GM10847 (cell line): ENCODE data around the gene SLC6A13.

Source experiments
- POLR2A ChIP-seq: IDR thresholded peaks from 2 replicates; pipeline ENCODE4 v1.6.1; 2011; ENCODE audit not compliant: insufficient read length; ENCODE audit errors: extremely low read depth

Gene SLC6A13

DNA sequence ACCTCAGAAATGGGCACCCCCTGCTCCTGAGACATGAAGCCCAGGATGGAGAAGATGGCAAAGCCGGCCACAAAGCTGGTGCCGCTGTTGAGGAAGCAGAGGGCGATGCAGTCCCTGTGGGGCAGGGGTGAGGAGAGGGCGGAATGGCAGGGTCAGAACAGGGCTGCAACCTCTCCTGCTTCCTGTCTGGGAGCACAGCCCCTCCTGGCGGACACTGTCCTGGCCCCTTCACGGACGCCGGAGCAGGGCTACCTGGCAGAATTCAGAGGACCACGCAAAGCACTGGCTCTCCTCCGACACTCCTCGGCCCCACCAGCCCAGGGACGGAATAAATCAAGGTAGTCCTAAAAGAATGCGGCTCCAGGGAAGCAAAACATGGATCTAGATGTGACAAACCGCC is 36.2 kb downstream of the SLC6A13 start:
- no peak for TF ChIP-seq POLR2A

DNA sequence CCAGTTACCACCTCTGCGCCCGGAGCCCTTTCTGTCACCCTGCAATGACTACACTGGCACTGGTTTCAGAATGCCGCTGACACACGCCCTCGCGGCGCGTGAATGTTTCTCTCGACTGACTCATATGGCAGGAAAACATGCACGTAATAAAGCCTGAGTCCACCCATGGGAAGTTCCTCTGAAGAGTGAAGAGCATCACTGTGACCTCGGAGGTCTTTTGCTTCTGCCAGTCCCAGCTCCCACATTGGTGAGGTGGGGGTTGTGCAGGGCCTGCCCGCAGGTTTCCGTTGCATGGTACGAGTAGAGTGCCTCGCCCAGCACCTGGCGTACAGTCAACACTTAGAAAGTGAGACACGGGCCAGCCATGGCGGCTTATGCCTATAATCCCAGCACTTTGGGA is 37.6 kb downstream of the SLC6A13 start:
- no peak for TF ChIP-seq POLR2A

- TF ChIP-seq POLR2A = no peak
These were observed 38.3 kb downstream of the SLC6A13 start for GRCh38 chr12:224330-224729.

DNA sequence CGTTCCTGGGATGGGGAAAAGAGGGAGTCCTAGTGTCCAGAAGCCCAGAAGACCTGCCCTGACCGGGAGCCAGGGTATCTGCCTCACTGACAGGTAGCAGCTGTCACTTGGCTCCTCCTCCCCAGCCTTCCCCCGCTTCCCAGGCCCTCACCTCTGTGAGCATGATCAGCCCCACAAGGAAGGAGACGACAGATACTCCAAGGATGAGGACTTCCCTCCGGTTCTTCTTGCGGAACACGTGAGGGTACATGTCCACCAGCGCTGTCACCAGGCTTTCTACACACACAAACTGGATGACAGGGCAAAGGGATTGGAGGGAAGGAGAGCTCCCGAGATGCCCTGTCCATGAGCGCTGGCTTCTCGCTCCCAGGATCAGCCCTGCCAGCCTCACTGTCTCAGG is 38.8 kb downstream of the SLC6A13 start:
- no peak for TF ChIP-seq POLR2A

- no peak for TF ChIP-seq POLR2A
These were observed 40.9 kb downstream of the SLC6A13 start for GRCh38 chr12:221736-222135.

GRCh38 chr12:220946-221550 is 41.6 kb downstream of the SLC6A13 start:
- no peak for TF ChIP-seq POLR2A

DNA sequence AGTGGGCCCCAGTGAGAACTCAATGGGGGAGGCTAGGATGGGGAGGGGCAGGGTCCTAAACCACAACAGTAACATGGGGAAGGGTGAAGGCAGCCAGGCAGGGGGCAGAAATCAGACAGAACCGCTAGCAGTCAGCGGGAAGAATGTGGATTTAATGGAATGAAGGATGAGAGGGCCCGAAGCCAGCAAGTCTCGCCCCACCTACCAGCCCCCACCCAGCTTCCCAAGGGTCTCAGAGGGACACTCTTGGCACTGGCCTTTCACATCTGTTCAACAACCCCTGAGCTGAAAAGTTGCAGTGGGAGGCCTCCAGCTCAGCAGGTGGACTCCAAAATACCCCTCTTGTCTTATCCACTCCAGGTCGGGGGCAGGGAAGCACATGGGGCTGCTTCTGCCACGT is 42.1 kb downstream of the SLC6A13 start:
- no peak for TF ChIP-seq POLR2A

- no peak for TF ChIP-seq POLR2A
These were observed 42.7 kb downstream of the SLC6A13 start for GRCh38 chr12:219891-220352.

- no peak for TF ChIP-seq POLR2A
These were observed 43.7 kb downstream of the SLC6A13 start for GRCh38 chr12:218728-219590.

GRCh38 chr12:218221-218620 is 44.4 kb downstream of the SLC6A13 start:
- no peak for TF ChIP-seq POLR2A

DNA sequence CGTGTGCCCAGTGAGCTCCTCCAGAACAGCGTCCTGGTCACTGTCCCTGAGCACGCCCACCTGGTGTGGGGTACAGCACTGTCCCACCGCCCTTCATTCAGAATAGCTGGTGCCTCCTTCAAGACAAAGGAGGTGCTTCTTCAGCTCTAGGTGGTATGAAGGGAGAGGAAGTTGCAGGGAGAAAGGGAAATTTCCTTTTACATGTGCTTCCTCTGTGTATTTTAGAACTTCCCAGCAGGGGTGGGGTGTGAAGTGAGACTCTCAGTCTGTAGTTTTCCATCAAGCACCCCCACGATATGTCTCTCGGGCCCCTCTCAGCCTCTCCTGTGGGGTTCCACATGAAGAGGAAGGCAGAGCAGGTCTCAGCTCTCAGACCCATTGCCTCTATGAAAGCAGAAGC is 47.5 kb downstream of the SLC6A13 start:
- TF ChIP-seq POLR2A = no peak

DNA sequence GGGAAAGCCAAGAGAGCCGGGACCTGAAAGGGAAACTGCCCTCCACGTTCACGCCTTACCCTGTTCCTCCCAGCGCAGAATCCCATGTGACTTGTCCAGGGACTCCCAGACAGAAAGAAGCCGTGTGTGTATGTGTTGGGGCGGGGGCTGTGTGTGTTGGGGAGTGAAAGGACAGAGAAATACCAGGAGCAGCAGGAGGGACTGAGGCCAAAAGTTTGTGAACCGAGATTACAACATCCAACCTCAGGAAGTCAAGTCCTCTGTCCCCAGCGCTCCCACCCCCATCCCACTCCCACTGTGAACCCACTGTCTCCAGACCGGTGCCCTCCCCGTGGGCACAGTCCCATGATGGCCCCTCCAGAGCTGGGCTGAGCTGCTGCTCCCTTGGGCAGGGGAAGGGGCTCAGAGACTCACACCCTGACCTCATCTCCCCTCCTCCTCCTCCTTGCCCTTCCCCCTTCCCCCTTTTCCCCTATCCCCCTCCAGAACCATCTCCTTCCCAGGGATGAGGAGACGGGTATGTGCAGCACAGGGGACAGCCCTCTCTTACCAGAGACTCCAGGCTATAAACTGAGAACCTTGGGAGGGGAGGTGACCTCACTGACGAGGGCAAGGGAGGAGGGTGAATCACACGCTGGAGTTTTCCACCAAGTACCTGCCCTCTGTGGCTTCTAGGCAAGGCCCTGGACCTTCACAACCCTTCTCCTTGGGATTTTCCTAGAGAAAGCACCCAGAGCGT is 48.5 kb downstream of the SLC6A13 start, which contains the start of gene SLC6A12:
Gene SLC6A12 (minus strand): TSS at position 155 of the 739 bp plus-strand sequence. CDS start 4,171 bp downstream, outside the sequence.
- no peak for TF ChIP-seq POLR2A

DNA sequence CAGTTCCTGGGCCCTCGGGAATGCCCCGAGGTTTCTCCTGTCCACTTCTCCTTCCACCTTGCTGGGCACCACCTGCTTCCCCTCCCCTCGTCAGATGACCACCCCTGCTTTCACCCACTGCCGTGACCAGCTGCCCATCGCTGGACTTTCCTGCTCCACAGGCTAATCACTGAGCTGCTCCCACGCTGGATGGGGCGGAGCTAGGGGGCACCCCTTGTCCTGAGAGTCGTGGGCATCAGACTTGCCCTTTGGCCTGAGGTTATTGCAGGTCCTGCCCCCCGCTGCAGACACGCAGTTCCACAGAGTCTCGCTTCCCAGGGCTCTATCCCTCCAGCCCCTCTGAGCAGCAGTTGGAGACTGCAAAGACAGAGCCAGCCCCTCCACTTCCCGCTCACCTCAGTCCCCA is 49.1 kb downstream of the SLC6A13 start:
- TF ChIP-seq POLR2A = no peak

DNA sequence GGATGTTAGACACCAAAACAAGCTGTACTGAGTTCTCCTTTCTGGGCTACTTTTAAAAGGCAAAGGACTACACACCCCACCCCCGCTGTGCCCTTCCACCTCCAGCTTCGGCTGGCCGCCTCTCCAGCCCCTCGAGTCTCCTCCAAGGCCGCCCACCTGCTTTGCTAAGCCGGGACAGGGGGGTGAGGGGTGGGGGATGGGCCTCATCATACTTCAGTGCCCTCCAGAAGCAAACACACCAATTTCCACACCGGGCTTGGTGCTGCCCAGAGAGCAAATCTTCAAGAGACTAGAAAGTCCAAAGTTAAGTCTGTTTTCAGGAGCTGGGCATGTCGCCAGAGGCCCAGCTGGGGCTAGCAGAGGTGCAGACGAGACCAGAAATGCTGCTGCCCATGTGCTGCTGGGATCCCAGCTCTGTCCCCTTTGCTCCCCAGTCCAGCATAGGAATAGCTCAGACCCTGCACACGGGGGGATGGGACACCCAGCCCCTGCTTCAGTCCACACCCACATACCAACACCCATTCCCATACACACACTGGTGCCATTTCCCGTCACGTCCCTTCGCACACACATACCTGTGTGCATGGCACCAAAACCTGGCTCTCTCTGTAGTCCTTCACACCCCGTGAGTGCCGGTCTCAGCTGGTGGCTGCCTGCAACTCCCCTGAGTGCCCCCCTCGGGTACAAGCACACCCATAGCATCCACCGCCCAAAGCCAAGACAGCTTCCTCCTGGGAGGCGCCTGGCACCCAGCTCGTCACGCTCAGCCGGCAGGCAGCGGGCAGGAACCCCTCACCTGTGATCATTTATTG is 49.7 kb downstream of the SLC6A13 start:
- TF ChIP-seq POLR2A = no peak

GRCh38 chr12:212415-212714 is 50.3 kb downstream of the SLC6A13 start:
- TF ChIP-seq POLR2A = no peak
